ENCODE measurements around the gene SLC25A29. TPM values are rescaled to one million over a fixed set of nuclear protein-coding genes. Genes with fewer than 3 reads are reported as not detected.

SLC25A29 gene
- total and polyA plus RNA-seq, 2 of the 13 experiments (the other 11 are each of a cell fraction or from before 2014, with no cell fraction given), result 12.2 to 17.2 TPM

DNA sequence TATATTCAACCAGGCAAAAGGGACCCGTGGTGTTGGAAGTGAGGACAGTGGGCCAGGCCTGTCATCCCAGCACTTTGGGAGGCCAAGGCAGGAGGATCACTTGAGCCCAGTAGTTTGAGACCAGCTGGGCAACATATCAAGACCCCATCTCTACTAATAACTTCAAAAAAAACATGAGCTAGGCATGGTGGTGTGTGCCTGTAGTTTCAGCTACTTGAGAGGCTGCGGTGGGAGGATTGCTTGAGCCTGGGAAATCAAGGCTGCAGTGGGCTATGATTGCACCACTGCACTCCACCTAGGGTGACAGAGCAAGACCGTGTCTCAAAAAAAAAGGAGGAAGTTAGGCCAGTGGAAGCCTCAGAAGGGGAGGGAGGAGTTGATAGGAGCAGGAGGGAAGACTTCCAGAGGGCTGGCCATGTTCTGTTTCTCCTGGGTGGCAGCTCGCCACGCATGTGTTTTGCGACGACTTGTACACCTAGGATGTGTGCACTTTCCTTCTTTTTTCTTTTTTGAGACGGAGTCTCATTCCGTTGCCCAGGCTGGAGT lies 10.1 kb downstream of the SLC25A29 start (continued):
- TF ChIP-seq, protein P1, sequence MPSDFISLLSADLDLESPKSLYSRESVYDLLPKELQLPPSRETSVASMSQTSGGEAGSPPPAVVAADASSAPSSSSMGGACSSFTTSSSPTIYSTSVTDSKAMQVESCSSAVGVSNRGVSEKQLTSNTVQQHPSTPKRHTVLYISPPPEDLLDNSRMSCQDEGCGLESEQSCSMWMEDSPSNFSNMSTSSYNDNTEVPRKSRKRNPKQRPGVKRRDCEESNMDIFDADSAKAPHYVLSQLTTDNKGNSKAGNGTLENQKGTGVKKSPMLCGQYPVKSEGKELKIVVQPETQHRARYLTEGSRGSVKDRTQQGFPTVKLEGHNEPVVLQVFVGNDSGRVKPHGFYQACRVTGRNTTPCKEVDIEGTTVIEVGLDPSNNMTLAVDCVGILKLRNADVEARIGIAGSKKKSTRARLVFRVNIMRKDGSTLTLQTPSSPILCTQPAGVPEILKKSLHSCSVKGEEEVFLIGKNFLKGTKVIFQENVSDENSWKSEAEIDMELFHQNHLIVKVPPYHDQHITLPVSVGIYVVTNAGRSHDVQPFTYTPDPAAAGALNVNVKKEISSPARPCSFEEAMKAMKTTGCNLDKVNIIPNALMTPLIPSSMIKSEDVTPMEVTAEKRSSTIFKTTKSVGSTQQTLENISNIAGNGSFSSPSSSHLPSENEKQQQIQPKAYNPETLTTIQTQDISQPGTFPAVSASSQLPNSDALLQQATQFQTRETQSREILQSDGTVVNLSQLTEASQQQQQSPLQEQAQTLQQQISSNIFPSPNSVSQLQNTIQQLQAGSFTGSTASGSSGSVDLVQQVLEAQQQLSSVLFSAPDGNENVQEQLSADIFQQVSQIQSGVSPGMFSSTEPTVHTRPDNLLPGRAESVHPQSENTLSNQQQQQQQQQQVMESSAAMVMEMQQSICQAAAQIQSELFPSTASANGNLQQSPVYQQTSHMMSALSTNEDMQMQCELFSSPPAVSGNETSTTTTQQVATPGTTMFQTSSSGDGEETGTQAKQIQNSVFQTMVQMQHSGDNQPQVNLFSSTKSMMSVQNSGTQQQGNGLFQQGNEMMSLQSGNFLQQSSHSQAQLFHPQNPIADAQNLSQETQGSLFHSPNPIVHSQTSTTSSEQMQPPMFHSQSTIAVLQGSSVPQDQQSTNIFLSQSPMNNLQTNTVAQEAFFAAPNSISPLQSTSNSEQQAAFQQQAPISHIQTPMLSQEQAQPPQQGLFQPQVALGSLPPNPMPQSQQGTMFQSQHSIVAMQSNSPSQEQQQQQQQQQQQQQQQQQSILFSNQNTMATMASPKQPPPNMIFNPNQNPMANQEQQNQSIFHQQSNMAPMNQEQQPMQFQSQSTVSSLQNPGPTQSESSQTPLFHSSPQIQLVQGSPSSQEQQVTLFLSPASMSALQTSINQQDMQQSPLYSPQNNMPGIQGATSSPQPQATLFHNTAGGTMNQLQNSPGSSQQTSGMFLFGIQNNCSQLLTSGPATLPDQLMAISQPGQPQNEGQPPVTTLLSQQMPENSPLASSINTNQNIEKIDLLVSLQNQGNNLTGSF (CRISPR knock-in tag; IDR thresholded peaks at IDR 0.05), result no peak
- no peak for TF ChIP-seq RFX3 (CRISPR knock-in tag; IDR thresholded peaks at IDR 0.05)

DNA sequence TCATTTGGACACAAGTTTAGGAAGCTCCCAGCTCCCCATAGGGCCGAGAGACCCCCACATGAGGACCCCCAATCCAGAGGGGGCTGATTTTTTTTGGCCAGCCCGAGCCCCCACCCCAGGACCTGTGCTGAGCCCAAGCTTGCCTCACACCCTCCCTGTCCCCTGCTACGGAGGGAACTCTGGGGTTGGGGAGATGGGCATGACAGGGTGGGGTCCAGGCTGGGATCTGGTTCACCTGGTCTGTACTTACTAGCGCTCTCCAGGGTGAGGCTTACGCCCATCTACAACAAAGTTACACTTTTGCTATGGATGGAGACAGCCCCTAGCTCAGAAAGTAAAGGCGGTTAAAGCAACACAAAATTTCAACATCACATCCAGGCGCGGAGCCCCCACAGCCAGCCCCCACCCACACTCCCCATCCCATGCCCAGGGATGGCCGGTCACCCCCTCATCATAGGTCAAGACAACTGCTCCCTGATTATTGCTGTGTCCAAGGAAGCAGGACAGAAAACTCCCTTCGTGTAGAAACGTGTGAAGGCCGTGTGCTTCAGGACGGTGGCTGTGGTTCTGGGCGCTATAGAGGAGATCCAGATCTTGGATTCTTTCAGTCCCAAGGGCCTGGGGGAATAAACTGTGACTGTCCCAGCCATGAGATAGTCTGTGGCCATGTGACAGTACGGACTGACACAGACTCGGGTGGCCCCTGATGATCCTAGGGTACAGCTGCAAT lies 10.7 kb downstream of the SLC25A29 start:
- in situ Hi-C loops (cut with HindIII; ENCODE audit: extremely low pct_ligation_motif_present, low pct_unique_long_range_greater_than_20kb), result no loop called here
- DNase-seq (ENCODE audit: low spot score) (no peak), FAIRE-seq (no peak)

More for the DNA sequence above, 10.7 kb downstream of the SLC25A29 start:
- intact Hi-C loops (cut with micrococcal nuclease; ENCODE audit: unreplicated experiment), result no loop called here
- Histone ChIP-seq H3K9me3 (ENCODE audit: low read length) (no peaks in the 10 kb centered on the region), H3K79me2 (ENCODE audit: insufficient read depth, low read length) (no peaks in the 10 kb centered on the region), H3K4me1 (ENCODE audit: insufficient read depth, low read length) (peaks cover 37% of the 10 kb centered on the region), H3K4me3 (replicated peaks in 1 of 3; ENCODE audit: insufficient read depth in 1 of 3, low read depth in 2 of 3, low read length in 3 of 3) (no peak overlapping the region), H3K27me3 (ENCODE audit: control insufficient read depth in 1 of 2, insufficient read depth in 2 of 2, low read length in 2 of 2) (no peaks in the 10 kb centered on the region), H2AFZ (ENCODE audit: low read length) (no peak overlapping the region), H3K36me3 (replicated peaks in 1 of 2; ENCODE audit: control insufficient read depth in 1 of 2, insufficient read depth in 2 of 2, low read length in 2 of 2) (no peaks in the 10 kb centered on the region; a peak in 1 of 5 replicates), H3K4me2 (ENCODE audit: low read depth, low read length) (no peak overlapping the region), H3K27ac (ENCODE audit: extremely low read length, insufficient read depth, low read length) (no peak overlapping the region), H4K20me1 (ENCODE audit: insufficient read depth, low read length) (no peaks in the 10 kb centered on the region), H3K9ac (ENCODE audit: insufficient read depth, low read depth, low read length) (no peak overlapping the region)
- BruUV-seq (replicated peaks), result no TSS peak
- no peak for ATAC-seq
- ChIA-PET POLR2A (interaction anchor here (0.9 kb wide), 1 partner anchor 10 kb away, joined by 3 read pairs; no protein-coding TSS in a partner anchor), CTCF (ENCODE audit: low intra/inter-chr PET ratio, low total read pairs) (no interaction called here)
- 95% methylated on average over 11 of the region's 16 CpGs for WGBS (ENCODE audit: low lambda C conversion rate)
- TF ChIP-seq MLLT10 (CRISPR knock-in tag; IDR thresholded peaks at IDR 0.05) (no peak), RCOR2 (CRISPR knock-in tag; IDR thresholded peaks at IDR 0.05) (no peak)
- TF ChIP-seq, protein P2, sequence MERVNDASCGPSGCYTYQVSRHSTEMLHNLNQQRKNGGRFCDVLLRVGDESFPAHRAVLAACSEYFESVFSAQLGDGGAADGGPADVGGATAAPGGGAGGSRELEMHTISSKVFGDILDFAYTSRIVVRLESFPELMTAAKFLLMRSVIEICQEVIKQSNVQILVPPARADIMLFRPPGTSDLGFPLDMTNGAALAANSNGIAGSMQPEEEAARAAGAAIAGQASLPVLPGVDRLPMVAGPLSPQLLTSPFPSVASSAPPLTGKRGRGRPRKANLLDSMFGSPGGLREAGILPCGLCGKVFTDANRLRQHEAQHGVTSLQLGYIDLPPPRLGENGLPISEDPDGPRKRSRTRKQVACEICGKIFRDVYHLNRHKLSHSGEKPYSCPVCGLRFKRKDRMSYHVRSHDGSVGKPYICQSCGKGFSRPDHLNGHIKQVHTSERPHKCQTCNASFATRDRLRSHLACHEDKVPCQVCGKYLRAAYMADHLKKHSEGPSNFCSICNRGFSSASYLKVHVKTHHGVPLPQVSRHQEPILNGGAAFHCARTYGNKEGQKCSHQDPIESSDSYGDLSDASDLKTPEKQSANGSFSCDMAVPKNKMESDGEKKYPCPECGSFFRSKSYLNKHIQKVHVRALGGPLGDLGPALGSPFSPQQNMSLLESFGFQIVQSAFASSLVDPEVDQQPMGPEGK (CRISPR knock-in tag; IDR thresholded peaks at IDR 0.05), result no peak
- TF ChIP-seq, protein P3, sequence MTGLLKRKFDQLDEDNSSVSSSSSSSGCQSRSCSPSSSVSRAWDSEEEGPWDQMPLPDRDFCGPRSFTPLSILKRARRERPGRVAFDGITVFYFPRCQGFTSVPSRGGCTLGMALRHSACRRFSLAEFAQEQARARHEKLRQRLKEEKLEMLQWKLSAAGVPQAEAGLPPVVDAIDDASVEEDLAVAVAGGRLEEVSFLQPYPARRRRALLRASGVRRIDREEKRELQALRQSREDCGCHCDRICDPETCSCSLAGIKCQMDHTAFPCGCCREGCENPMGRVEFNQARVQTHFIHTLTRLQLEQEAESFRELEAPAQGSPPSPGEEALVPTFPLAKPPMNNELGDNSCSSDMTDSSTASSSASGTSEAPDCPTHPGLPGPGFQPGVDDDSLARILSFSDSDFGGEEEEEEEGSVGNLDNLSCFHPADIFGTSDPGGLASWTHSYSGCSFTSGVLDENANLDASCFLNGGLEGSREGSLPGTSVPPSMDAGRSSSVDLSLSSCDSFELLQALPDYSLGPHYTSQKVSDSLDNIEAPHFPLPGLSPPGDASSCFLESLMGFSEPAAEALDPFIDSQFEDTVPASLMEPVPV (CRISPR knock-in tag; IDR thresholded peaks at IDR 0.05), result no peak
